IPS DF 4.7 (cell line): ENCODE measurements around the gene RELL1.

Source experiments
- DNase-seq: peaks from one replicate; pipeline ENCODE4 v3.0.0-alpha.2; 2013; ENCODE audit warnings: low spot score; ENCODE audit errors: extremely low read depth

The RELL1 gene

GRCh38 chr4:37601531-37601930 lies 84.6 kb downstream of the RELL1 start:
- no peak for DNase-seq

- DNase-seq = no peak
Measured at GRCh38 chr4:37599092-37599790, 86.9 kb downstream of the RELL1 start.

- no peak for DNase-seq
Measured at GRCh38 chr4:37597034-37597433, 89.1 kb downstream of the RELL1 start.

- DNase-seq = no peak
Measured at GRCh38 chr4:37595875-37596680, 90.1 kb downstream of the RELL1 start.

GRCh38 chr4:37594099-37594498 lies 92.1 kb downstream of the RELL1 start:
- DNase-seq = no peak

- no peak for DNase-seq
Measured at GRCh38 chr4:37591349-37591748, 94.8 kb downstream of the RELL1 start.

GRCh38 chr4:37590016-37590415 lies 96.2 kb downstream of the RELL1 start:
- DNase-seq = no peak

GRCh38 chr4:37588150-37588549 lies 98.0 kb downstream of the RELL1 start:
- DNase-seq = no peak

- no peak for DNase-seq
Measured at GRCh38 chr4:37586194-37586593, 100.0 kb downstream of the RELL1 start.

GRCh38 chr4:37584493-37585060 lies 101.6 kb downstream of the RELL1 start:
- no peak for DNase-seq

GRCh38 chr4:37584071-37584470 lies 102.1 kb downstream of the RELL1 start:
- no peak for DNase-seq

GRCh38 chr4:37573566-37573965 lies 112.6 kb downstream of the RELL1 start:
- no peak for DNase-seq

- no peak for DNase-seq
Measured at GRCh38 chr4:37568489-37568888, 117.7 kb downstream of the RELL1 start.

GRCh38 chr4:37567836-37568235 lies 118.3 kb downstream of the RELL1 start:
- no peak for DNase-seq

- DNase-seq = no peak
Measured at GRCh38 chr4:37562592-37562991, 123.6 kb downstream of the RELL1 start.

GRCh38 chr4:37561803-37562207 lies 124.4 kb downstream of the RELL1 start:
- DNase-seq = no peak

GRCh38 chr4:37561196-37561802 lies 124.9 kb downstream of the RELL1 start:
- DNase-seq = no peak
